Measurements from ENCODE around the gene KDM2A. TPM values are rescaled to one million over a fixed set of nuclear protein-coding genes. Genes with fewer than 3 reads are reported as not detected.

Gene KDM2A
- total and polyA plus RNA-seq, 2 donors (not counting 1 experiment from before 2014, with no cell fraction given): 132 to 229 TPM

DNA sequence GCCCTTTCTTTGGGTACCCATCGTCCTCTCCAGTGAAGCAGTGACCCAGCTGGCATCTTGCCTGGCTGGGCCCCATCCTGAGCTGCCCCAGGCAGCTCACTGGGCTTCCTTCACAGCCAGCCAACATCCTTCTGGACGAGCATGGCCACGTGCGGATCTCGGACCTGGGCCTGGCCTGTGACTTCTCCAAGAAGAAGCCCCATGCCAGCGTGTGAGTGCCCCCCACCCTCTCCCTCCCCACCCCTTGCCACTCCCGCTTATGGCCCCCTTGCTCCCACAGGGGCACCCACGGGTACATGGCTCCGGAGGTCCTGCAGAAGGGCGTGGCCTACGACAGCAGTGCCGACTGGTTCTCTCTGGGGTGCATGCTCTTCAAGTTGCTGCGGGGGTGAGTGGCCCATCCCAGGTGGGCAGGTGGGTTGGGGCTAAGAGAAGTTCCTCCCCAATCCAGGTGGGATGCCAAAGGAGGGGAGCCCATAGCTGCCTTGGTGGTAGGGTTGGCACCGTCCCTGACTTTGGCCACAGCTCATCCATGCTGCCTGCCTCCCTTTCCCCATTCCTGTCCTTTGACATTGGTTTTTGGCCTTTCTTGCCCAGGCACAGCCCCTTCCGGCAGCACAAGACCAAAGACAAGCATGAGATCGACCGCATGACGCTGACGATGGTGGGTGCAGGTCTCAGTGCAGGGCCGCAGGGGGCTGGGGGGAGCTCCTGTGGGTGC is 163.3 kb downstream of the KDM2A start:
- POLR2A ChIA-PET: interaction anchor here (6.8 kb wide), 1 partner anchor 13 kb away, joined by 43 read pairs; no protein-coding TSS in a partner anchor
- intact Hi-C loops (cut with micrococcal nuclease): no loop called here
- ATAC-seq (ENCODE audit: low read depth) (no peak), DNase-seq (no peak)
- H3K27me3 ChIP-seq (replicated peaks in 1 of 4; ENCODE audit: control extremely low read depth in 1 of 4, control insufficient read depth in 3 of 4, insufficient read depth in 4 of 4, low read length in 3 of 4): no peaks in the 10 kb centered on the region
- no peak overlapping the region for H2AFZ ChIP-seq (ENCODE audit: insufficient read depth, low read depth, low read length, poor library complexity, severe bottlenecking)
- Mint-ChIP-seq H3K4me3 (no peak overlapping the region), H3K4me1 (peaks cover 46% of the 10 kb centered on the region), H3K27me3 (no peaks in the 10 kb centered on the region), H3K27ac (peak overlapping the region; percentile 81), H3K9me3 (ENCODE audit: insufficient read depth) (no peaks in the 10 kb centered on the region)
- peaks cover 51 to 59% of the 10 kb centered on the region in 2 donors for H3K4me1 ChIP-seq (ENCODE audit: control insufficient read depth in 2 of 2, insufficient read depth in 2 of 2, low read length in 2 of 2)
- no peak overlapping the region for H3K4me3 ChIP-seq (ENCODE audit: control extremely low read depth in 1 of 5, extremely low read depth in 1 of 5, insufficient read depth in 1 of 5, low read depth in 2 of 5, low read length in 4 of 5)
- peaks cover 59% of the 10 kb centered on the region for H4K20me1 ChIP-seq (ENCODE audit: control insufficient read depth, insufficient read depth, low read length, poor library complexity, severe bottlenecking)
- H3K27ac ChIP-seq (ENCODE audit: low read length in 2 of 2): peak overlapping the region in 1 of 2 donors; percentile 82
- no peak overlapping the region for H3K9ac ChIP-seq (ENCODE audit: low read length)
- no peaks in the 10 kb centered on the region for H3K9me3 ChIP-seq (ENCODE audit: control extremely low read depth in 1 of 3, control insufficient read depth in 2 of 3, insufficient read depth in 1 of 3, low read length in 2 of 3)
- H3K4me2 ChIP-seq (replicated peaks; ENCODE audit: low read depth, low read length, poor library complexity, severe bottlenecking): no peak overlapping the region
- no peak for TF ChIP-seq CTCF (IDR thresholded peaks at IDR 0.05)
- TF ChIP-seq EZH2 (IDR thresholded peaks at IDR 0.05; ENCODE audit: borderline replicate concordance, insufficient read depth, low read depth, low read length, poor library complexity, severe bottlenecking): no peak
- CTCF ChIA-PET: interaction anchor here (0.7 to 2.5 kb wide), 4 partner anchors 11 to 68 kb away, joined by 3 to 8 read pairs (median 5); no protein-coding TSS in a partner anchor
- peaks cover 83% of the 10 kb centered on the region for H3K79me2 ChIP-seq (ENCODE audit: control insufficient read depth, insufficient read depth, low read length)
- peaks cover 0 to 91% of the 10 kb centered on the region in 2 experiments for H3K36me3 ChIP-seq (replicated peaks in 1 of 2; ENCODE audit: control extremely low read depth in 1 of 2, control insufficient read depth in 1 of 2, extremely low read depth in 1 of 2, insufficient read depth in 2 of 2, low read length in 1 of 2)
- 90% methylated on average over 19 of the region's 20 CpGs for WGBS (ENCODE audit: insufficient coverage)

- H3K9ac ChIP-seq (ENCODE audit: low read length): no peak overlapping the region
- H4K20me1 ChIP-seq (ENCODE audit: control insufficient read depth, insufficient read depth, low read length, poor library complexity, severe bottlenecking): peaks cover 59% of the 10 kb centered on the region
- POLR2A ChIA-PET: interaction anchor here (0.9 to 6.8 kb wide), 2 partner anchors 10 to 13 kb away, joined by 3 to 43 read pairs; no protein-coding TSS in a partner anchor
- intact Hi-C loops (cut with micrococcal nuclease): no loop called here
- no peak for ATAC-seq (ENCODE audit: low read depth)
- no peaks in the 10 kb centered on the region for H3K9me3 ChIP-seq (ENCODE audit: control extremely low read depth in 1 of 3, control insufficient read depth in 2 of 3, insufficient read depth in 1 of 3, low read length in 2 of 3)
- Mint-ChIP-seq H3K27ac (peak overlapping the region; percentile 81), H3K4me1 (peaks cover 46% of the 10 kb centered on the region), H3K4me3 (no peak overlapping the region), H3K27me3 (no peaks in the 10 kb centered on the region), H3K9me3 (ENCODE audit: insufficient read depth) (no peaks in the 10 kb centered on the region)
- DNase-seq: no peak
- H3K4me2 ChIP-seq (replicated peaks; ENCODE audit: low read depth, low read length, poor library complexity, severe bottlenecking): no peak overlapping the region
- no peak overlapping the region for H2AFZ ChIP-seq (ENCODE audit: insufficient read depth, low read depth, low read length, poor library complexity, severe bottlenecking)
- H3K27me3 ChIP-seq (replicated peaks in 1 of 4; ENCODE audit: control extremely low read depth in 1 of 4, control insufficient read depth in 3 of 4, insufficient read depth in 4 of 4, low read length in 3 of 4): no peaks in the 10 kb centered on the region
- H3K79me2 ChIP-seq (ENCODE audit: control insufficient read depth, insufficient read depth, low read length): peaks cover 77% of the 10 kb centered on the region
- CTCF ChIA-PET: interaction anchor here (0.7 to 2.5 kb wide), 6 partner anchors 12 to 67 kb away, joined by 3 to 8 read pairs (median 5); no protein-coding TSS in a partner anchor
- WGBS (ENCODE audit: insufficient coverage): 96% methylated on average over 11 of the region's 11 CpGs
- H3K4me1 ChIP-seq (ENCODE audit: control insufficient read depth in 2 of 2, insufficient read depth in 2 of 2, low read length in 2 of 2): peaks cover 53 to 59% of the 10 kb centered on the region in 2 donors
- TF ChIP-seq CTCF (IDR thresholded peaks at IDR 0.05): no peak
- no peak for TF ChIP-seq EZH2 (IDR thresholded peaks at IDR 0.05; ENCODE audit: borderline replicate concordance, insufficient read depth, low read depth, low read length, poor library complexity, severe bottlenecking)
- peak overlapping the region in 1 of 2 donors; percentile 46 for H3K27ac ChIP-seq (ENCODE audit: low read length in 2 of 2)
- H3K36me3 ChIP-seq (replicated peaks in 1 of 2; ENCODE audit: control extremely low read depth in 1 of 2, control insufficient read depth in 1 of 2, extremely low read depth in 1 of 2, insufficient read depth in 2 of 2, low read length in 1 of 2): peaks cover 0 to 93% of the 10 kb centered on the region in 2 experiments
- no peak overlapping the region for H3K4me3 ChIP-seq (ENCODE audit: control extremely low read depth in 1 of 5, extremely low read depth in 1 of 5, insufficient read depth in 1 of 5, low read depth in 2 of 5, low read length in 4 of 5)
Observed at GRCh38 chr11:67282876-67283371, 163.9 kb downstream of the KDM2A start.

Measured in B cell (primary cell).